HT-29 (cell line): ENCODE data around the gene PCDH19. TPM values are rescaled to one million over a fixed set of nuclear protein-coding genes. Genes with fewer than 3 reads are reported as not detected.

Experiments
- DNase-seq: peaks from one replicate; pipeline ENCODE4 v3.0.0-alpha.2; 2015; ENCODE audit warnings: low spot score
- total RNA-seq: library from RNA; depleted of rRNA; stranded (reverse); fragments of >200 nt; shearing (Covaris generic); gene quantifications from 2 replicates; pipeline ENCODE4 v1.2.3, GENCODE V29; 2014; rRNA removed

Gene PCDH19
- total RNA-seq, 1 experiment from 2014 or later = not detected

DNA sequence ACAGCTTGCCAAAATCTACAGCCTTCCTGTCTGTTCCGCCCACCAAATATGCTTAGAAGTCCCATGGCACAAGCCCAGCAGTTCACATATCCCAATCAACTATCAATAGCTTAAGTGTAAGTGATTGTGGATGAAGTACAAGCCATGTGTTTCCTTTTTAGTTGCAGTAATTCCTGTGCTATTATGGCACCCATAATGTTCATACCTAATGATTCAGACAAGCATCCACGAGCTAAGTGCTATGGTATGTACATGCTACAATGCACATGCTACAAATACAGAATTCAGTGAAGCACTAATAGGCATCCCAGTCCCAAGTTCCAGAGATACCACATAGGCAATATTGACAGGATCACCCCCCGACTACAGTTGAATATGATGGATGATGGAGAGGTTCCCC is 94.5 kb downstream of the PCDH19 start:
- DNase-seq = no peak

DNA sequence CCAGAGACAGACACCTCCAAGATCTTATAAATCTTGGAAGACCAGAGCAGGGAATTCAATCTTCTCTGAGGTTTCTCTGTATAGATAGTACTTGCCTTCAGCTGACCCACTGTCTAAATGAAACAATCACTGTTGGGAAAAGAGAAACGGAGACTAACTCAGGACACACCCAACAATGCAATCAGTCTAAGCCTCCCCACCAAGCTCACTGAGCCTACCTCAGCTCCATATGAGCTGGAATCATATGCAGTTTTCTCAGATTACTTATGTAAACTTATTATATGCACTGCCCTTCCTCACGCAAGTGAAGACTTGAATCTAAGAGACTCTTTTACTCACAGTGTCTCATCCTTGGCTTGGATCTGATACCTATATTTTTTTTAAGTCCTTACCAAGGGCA is 110.5 kb downstream of the PCDH19 start:
- DNase-seq = no peak

DNA sequence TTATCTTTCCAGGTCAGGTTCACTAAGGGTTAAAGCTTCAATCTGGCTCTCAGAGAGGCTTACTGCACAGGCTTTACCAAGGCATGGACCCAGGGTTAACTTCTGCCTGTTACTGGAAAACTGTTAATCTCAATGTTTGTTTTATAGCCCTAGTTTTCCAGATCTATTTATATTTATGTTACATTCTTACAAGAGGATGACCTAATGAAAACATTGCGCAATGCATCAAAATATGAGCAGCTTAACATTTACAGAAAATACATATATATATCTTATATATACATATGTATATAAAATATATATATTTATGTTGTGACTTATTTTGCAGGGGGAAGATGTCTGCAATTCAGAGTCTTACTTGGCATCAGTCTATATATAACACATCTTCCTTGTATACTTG is 112.3 kb downstream of the PCDH19 start:
- no peak for DNase-seq

DNA sequence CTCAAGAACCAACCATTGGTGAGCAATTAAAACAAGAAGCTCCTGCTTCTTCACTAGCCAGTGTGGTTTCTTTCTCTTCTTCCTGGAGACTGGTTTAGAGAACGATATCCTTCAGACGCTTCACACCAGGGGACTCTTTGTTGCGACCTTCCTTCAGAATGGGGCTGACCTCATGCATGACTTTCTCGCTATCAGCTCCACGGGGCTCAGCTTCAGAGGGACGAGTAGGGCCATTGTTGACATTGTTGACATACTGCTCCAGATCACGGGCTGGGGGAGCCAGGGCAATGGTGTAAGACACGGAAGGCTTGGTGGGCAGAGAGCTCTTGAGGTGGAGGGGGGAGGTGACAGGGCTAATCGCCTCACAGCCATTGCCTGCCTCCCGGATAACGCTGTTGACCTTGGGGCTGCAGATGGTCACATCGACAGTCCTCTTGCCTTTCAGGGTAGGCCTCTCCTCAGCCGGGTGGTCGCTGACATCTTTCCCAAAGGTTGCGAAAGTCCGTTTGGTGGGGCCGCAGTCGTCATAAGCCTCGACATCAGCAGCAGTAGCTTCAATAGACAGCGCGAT is 113.8 kb downstream of the PCDH19 start:
- DNase-seq = no peak

DNA sequence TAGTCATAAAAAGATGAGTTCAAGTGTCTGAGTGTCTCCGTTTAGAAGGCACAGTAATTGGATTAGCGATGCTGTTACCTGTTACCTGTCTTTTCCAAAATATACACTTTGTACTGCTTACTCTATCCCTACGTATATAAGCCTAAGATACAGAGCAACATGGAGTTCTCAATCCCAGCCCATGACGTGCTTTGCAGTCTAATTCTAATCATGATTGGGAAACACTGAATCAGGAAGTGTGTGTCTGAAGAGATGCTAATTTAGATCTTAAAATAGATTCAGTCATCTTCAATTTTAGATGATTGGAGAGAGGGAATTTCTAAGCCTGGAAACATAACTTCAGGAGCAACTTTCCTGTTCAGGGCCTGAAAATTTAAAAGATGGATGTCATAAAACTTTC is 115.1 kb downstream of the PCDH19 start:
- no peak for DNase-seq

DNA sequence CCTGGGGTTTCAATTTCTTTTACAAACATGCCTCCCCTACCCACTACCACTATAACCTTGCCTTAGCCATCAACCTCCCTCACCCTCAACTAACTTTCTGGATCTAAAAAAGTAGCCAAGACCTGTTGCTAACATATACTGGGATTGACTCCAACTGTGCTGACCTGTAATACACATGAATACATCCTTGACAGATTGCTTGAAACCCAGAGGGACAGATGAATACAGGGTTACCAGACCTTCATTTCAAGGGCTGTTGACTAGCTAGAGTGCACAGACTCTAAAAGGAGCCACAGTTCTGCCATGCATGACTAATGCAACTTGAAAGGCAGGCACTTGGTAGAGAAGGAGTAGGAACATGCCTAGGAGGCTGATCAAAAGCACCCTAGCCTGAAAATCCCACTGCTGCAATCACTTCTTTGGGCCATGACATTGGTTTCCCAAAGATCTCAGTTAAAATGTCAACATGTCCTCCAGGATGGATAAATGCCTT is 121.0 kb downstream of the PCDH19 start:
- no peak for DNase-seq

DNA sequence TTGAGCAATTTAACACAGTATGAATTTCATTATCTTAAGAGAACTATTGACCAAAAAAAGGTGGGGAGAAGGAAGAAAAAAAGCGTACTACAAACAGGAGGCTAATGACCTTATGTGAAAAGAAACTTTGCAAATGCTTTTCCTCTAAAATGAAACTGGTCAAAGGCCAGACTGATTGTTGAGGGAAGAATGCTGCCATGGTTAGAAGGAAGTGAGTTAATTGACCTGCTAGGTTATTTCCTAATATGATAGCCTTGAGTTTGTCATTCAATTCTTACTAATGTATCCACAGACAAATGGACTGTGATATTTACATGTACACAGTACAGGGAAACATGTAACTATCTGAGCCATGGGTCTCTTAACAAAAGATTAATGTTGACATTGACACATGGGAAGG is 132.8 kb downstream of the PCDH19 start:
- DNase-seq = no peak

DNA sequence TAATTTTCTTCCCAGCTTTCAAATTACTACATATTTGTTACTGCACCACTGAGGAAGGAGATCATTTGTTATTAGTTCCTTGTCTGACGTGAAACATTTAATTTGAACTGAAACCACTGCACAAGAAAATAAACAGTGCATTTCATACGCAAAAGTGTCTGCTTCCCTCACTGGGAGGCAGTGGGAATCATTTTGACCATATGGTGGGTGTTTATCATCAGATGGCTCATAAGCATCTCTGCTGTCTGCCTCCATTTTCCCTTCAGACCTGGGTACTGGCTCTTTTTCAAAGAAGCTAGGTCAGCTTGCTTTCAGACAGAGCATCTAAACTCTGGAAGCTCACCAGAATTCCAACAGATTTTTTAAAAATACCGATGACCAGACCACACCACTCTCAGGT is 135.2 kb downstream of the PCDH19 start:
- no peak for DNase-seq

DNA sequence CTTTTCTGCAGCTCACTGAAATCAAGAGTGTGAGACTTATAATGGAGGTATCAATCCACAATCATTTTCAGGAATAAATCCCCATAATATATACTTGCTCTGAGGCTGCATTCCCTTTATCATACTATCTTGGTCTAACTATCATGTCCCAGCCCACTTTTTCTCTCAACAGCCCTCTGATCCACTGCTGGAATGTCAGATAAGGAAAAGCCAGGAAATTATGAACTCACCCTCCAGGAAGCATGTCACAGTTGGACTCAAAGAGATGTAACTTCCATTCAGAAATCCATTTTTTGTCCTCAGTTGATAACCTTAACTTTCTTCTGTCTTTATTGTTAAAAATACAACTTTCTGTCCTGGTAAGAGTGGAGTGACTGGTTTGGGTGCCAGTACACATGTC is 144.9 kb downstream of the PCDH19 start:
- no peak for DNase-seq

DNA sequence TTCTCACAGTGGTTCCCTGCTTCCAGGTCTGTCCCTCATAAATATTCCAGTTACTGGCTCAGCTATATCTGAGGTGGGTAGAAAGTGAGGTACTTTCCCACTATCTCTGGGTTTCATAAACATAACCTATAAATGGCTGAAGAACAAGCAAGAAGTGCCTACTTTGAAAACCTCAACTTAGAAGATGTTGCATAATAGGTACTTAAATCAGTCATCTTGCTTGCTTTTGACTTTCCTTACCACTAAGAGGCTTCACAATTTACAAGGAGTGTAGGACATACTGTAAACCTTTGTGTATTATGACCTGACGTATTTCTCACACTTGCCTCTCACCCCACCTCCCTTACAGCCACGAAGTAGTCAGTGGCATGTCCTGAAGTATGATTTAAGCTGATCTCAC is 145.9 kb downstream of the PCDH19 start:
- no peak for DNase-seq

DNA sequence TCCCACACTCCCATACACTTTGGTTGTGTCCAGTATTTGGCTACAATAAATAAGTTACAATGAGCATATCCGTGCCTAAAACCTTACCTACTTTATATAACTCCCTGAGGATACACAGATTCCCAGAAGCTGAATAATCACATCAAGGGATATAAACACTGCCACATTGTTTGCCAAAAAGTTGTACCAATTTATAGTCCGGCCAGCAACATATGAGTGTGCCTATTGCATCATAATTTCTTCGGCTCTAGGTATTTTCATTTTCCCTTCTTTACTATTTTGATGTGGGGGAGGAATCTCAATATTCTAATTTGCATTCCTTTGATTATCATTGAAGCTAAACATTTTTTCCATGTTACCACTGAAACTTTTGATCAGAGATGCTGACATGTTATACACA is 146.4 kb downstream of the PCDH19 start:
- no peak for DNase-seq

DNA sequence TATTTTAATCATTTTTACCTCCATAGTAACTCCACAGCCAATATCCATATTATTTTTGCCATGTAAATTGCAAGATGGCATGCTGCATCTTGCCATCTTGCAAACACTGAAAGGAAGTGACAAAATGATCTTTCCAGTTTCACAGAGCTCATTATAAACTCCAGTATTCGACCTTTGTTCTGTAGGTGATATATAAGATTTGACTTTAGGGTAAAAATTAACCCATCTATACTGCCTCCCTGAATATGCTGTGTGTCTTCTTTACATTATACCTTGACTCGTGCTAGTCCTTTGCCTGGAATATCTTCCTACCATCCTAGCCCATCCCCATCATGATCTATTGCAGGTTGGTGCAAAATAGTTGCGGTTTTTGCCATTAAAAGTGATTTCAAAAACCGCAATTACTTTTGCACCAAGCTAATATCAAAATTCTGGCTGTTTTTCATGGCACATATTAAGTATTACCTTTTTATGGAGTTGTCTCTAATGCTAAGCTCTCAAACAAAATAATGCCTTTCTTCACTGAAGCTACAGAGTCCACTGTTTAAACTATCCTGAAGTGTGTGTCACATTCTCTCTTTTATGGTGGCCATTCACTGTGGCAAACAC is 161.1 kb downstream of the PCDH19 start:
- DNase-seq = no peak

DNA sequence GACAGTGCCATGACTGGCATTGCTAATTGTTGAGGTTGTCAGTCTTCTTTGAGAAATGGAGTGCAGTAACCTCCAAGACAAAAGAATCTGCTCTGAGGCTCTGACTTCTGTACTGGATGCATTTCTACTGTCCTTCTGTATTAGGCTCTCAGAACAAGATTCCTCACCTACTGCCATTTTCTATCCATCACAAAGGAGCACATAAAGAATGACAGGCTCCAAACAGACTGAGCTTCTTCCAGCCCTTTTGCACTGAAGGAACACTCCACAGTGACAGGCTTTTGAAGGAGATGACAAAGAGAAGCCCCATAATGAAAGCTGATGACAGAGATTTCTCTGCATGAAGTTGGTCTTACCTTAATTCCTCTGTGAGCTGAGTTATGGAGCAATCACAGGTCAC is 162.2 kb downstream of the PCDH19 start:
- DNase-seq = no peak

DNA sequence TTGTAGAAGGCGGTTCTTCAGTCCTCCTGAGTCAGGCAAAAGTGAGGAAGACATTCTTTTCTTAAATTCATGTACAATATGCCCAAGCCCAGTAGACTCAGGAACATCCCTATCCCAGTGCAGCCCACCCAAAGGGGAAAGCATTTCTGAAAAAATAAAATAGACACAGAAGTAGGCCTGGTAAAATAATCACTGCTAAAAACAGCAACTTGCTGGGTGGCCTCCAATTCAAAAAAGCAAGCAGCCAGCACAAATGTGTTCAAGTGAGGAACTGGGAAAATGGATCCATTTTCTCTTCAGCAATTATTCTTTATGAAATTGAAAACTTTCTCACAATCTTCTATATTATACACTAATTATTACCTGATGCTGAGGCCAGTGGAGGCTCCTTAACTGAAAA is 165.4 kb downstream of the PCDH19 start:
- no peak for DNase-seq

Other genes starting within 250 kb of the PCDH19 start
- gene TNMD, start 174.7 kb upstream of the PCDH19 start, total RNA-seq = not detected in 2 replicates
- gene TSPAN6, start 226.5 kb upstream of the PCDH19 start, total RNA-seq = 9.2 and 9.5 TPM in 2 replicates
- gene SRPX2, start 233.9 kb upstream of the PCDH19 start, total RNA-seq = 0.28 and 0.78 TPM in 2 replicates